ENCODE measurements around the gene TRAF2. TPM values are rescaled to one million over a fixed set of nuclear protein-coding genes. Genes with fewer than 3 reads are reported as not detected.

Gene TRAF2
- total RNA-seq, 2 experiments from 2014 or later, result 37.4 to 46.2 TPM

DNA sequence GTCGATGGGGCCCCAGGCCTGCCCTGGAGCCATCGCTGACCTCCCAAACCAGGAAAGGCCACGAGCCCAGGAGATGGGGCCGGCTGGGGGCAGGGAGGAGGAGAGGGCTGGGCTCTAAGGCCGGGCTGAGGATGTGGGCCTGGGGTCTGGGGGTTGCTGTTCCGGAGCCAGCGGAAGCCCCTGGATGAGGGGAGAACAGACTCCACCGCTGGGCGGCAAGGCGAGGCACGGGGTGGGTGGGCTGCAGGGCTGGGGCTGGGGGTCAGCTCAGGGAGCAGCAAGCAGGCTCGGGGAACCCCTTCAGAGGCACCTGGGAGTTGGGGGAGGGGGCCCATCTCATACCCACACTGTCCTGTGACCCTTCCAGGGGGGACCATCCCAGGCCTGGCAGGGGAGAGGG is 77.4 kb downstream of the TRAF2 start:
- DNase-seq (no peak), ATAC-seq (no peak)
- peaks cover 24% of the 10 kb centered on the region for H3K4me1 Mint-ChIP-seq
- POLR2A ChIA-PET, result no interaction called here
- intact Hi-C loops (cut with DNase I, micrococcal nuclease), result no loop called here
- no peak overlapping the region for H3K27ac Mint-ChIP-seq
- CTCF ChIA-PET, result interaction anchor here (0.5 kb wide), 1 partner anchor 125 kb away, joined by 3 read pairs; no protein-coding TSS in a partner anchor
- H3K27me3 Mint-ChIP-seq, result no peaks in the 10 kb centered on the region
- no peak overlapping the region for H3K4me3 Mint-ChIP-seq
- no peaks in the 10 kb centered on the region for H3K9me3 Mint-ChIP-seq (ENCODE audit: low read depth)
- no peaks in the 10 kb centered on the region for H3K36me3 Mint-ChIP-seq (ENCODE audit: low read depth)

GRCh38 chr9:136964171-136964689 is 77.9 kb downstream of the TRAF2 start:
- no peaks in the 10 kb centered on the region for H3K36me3 Mint-ChIP-seq (ENCODE audit: low read depth)
- no peak for DNase-seq
- no peak for ATAC-seq
- intact Hi-C loops (cut with DNase I, micrococcal nuclease), result no loop called here
- H3K27me3 Mint-ChIP-seq, result no peaks in the 10 kb centered on the region
- POLR2A ChIA-PET, result no interaction called here
- H3K27ac Mint-ChIP-seq, result no peak overlapping the region
- H3K9me3 Mint-ChIP-seq (ENCODE audit: low read depth), result no peaks in the 10 kb centered on the region
- no peak overlapping the region for H3K4me3 Mint-ChIP-seq
- CTCF ChIA-PET, result no interaction called here
- peaks cover 24% of the 10 kb centered on the region for H3K4me1 Mint-ChIP-seq

DNA sequence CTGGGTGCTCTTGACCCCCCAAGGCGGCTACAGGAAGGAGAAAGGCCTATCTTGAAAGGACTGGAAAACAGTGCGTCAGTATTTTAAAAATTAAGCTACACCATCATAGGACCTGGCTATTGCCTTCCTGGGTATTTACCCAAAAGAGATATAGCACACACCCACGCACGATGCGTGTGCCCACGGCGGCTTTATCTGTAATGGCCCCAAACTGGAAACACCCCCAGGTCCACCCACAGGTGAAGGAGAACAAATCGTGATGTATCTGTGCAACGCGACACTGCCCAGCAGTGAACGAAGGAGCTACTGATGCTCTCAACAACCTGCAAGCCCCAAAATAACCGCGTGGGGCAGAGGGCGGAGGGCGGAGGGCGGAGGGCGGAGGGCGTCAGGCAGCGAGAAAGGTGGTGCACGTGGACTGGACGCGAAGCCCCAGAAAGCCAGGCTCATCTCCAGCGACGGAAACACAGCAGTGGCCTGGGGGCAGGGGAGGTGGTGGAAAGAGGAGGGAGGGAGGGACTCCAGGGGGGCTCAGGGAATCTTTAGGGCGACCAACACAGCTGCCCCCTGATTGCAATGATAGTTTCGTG is 78.6 kb downstream of the TRAF2 start:
- H3K4me3 Mint-ChIP-seq, result no peak overlapping the region
- H3K27me3 Mint-ChIP-seq, result no peaks in the 10 kb centered on the region
- ChIA-PET CTCF (interaction anchor here (0.5 to 1.2 kb wide), 2 partner anchors 29 to 426 kb away, joined by 3 to 4 read pairs; no protein-coding TSS in a partner anchor), POLR2A (no interaction called here)
- peaks cover 24% of the 10 kb centered on the region for H3K4me1 Mint-ChIP-seq
- no peak overlapping the region for H3K27ac Mint-ChIP-seq
- no peaks in the 10 kb centered on the region for H3K9me3 Mint-ChIP-seq (ENCODE audit: low read depth)
- ATAC-seq, result no peak
- intact Hi-C loops (cut with DNase I, micrococcal nuclease), result no loop called here
- DNase-seq, result no peak
- H3K36me3 Mint-ChIP-seq (ENCODE audit: low read depth), result no peaks in the 10 kb centered on the region

- peak; percentile 42 for DNase-seq
- Mint-ChIP-seq H3K36me3 (ENCODE audit: low read depth) (no peaks in the 10 kb centered on the region), H3K4me3 (peak overlapping the region; percentile 20)
These were observed 79.6 kb downstream of the TRAF2 start for GRCh38 chr9:136965771-136966484.

GRCh38 chr9:136968333-136969127 is 82.2 kb downstream of the TRAF2 start:
- H3K27ac Mint-ChIP-seq, result no peak overlapping the region
- ChIA-PET POLR2A (no interaction called here), CTCF (no interaction called here)
- no peak for DNase-seq
- no peaks in the 10 kb centered on the region for H3K27me3 Mint-ChIP-seq
- no peaks in the 10 kb centered on the region for H3K36me3 Mint-ChIP-seq (ENCODE audit: low read depth)
- H3K4me1 Mint-ChIP-seq, result peaks cover 15% of the 10 kb centered on the region
- intact Hi-C loops (cut with DNase I, micrococcal nuclease), result no loop called here
- H3K9me3 Mint-ChIP-seq (ENCODE audit: low read depth), result no peaks in the 10 kb centered on the region
- no peak overlapping the region for H3K4me3 Mint-ChIP-seq
- no peak for ATAC-seq

More at GRCh38 chr9:136965771-136966484, 79.6 kb downstream of the TRAF2 start:
- Mint-ChIP-seq H3K27ac (peak overlapping the region; percentile 68), H3K27me3 (no peaks in the 10 kb centered on the region), H3K9me3 (ENCODE audit: low read depth) (no peaks in the 10 kb centered on the region), H3K4me1 (peaks cover 20% of the 10 kb centered on the region)
- intact Hi-C loops (cut with DNase I, micrococcal nuclease), result no loop called here
- ChIA-PET CTCF (interaction anchor here (0.6 to 1.2 kb wide), 4 partner anchors 18 to 124 kb away, joined by 3 to 4 read pairs (median 3); partner anchors contain the start of gene AJM1), POLR2A (no interaction called here)
- peak; percentile 66 for ATAC-seq

DNA sequence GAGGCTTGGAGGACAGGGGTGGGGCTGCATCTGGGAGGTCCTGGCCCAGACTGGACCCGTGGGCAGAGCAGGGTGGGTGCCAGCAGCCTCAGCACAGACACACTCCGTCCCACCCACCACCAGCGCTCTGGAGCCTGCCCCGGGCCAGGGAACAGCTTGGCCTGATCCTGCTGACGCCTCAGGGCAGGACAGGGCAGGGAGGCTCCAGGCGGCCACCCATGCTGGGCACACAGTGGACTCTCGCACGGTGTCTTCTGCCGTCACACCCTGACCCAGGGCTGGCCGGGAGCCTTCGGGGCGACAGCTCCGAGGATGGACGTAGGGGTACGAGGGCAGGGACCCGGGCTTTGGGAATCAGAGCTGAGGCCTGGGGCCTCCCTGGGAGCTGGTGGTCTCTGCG is 82.8 kb downstream of the TRAF2 start:
- intact Hi-C loops (cut with DNase I, micrococcal nuclease), result no loop called here
- no peak for ATAC-seq
- H3K9me3 Mint-ChIP-seq (ENCODE audit: low read depth), result no peaks in the 10 kb centered on the region

DNA sequence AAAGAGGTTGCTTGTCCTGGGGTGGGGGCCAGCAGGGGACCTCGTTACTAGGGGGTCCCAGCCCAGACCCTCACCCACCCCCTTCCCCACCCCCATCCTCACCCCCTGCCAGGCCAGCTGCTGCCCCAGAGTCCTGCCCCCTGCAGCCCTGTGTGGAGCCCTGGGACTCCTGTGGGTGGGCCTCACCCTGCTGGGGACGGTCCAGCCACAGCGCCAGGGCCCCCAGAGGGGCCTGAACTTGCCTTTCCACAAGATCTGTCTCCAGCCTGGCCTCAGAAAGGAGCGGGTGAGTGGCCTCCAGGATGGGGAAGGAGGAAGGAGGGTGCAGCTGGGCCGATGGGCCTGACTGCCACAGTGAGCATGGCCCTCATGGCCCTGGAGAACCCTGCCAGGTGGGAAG is 83.5 kb downstream of the TRAF2 start:
- H3K4me1 Mint-ChIP-seq, result peaks cover 12% of the 10 kb centered on the region
- no peak for ATAC-seq
- no peaks in the 10 kb centered on the region for H3K36me3 Mint-ChIP-seq (ENCODE audit: low read depth)
- intact Hi-C loops (cut with DNase I, micrococcal nuclease), result no loop called here
- no peak for DNase-seq
- no peaks in the 10 kb centered on the region for H3K27me3 Mint-ChIP-seq
- no peak overlapping the region for H3K4me3 Mint-ChIP-seq
- no peaks in the 10 kb centered on the region for H3K9me3 Mint-ChIP-seq (ENCODE audit: low read depth)
- H3K27ac Mint-ChIP-seq, result no peak overlapping the region
- CTCF ChIA-PET, result no interaction called here
- POLR2A ChIA-PET, result no interaction called here

More for the DNA sequence above, 82.8 kb downstream of the TRAF2 start:
- no peaks in the 10 kb centered on the region for H3K27me3 Mint-ChIP-seq
- no peaks in the 10 kb centered on the region for H3K36me3 Mint-ChIP-seq (ENCODE audit: low read depth)
- ChIA-PET CTCF (no interaction called here), POLR2A (no interaction called here)
- no peak overlapping the region for H3K4me3 Mint-ChIP-seq
- H3K4me1 Mint-ChIP-seq, result peaks cover 15% of the 10 kb centered on the region
- no peak overlapping the region for H3K27ac Mint-ChIP-seq
- DNase-seq, result no peak

DNA sequence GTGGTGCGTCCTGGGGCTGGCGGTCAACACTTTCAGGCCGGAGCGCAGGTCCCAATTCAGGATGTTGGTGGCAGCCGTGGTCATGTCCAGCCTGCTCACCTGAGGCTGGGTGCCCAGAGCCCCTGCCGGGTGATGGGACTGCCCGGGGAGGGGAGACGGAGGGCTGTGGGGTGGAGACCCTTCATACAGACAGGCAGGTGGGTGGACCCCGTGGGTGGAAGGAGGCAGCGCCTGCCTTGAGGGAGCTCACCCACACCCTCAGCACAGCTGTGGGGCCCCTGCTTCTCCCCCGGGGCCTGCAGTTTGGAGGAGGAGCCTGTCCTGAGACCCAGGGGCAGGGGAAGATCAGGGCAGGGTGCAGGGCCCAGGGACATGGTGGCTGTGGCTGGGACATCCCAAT is 84.0 kb downstream of the TRAF2 start:
- no peak for DNase-seq
- no peak overlapping the region for H3K27ac Mint-ChIP-seq
- CTCF ChIA-PET, result interaction anchor here (0.6 kb wide), 1 partner anchor 60 kb away, joined by 3 read pairs; no protein-coding TSS in a partner anchor
- no peak for ATAC-seq
- POLR2A ChIA-PET, result no interaction called here
- no peaks in the 10 kb centered on the region for H3K36me3 Mint-ChIP-seq (ENCODE audit: low read depth)
- H3K27me3 Mint-ChIP-seq, result no peaks in the 10 kb centered on the region
- no peak overlapping the region for H3K4me3 Mint-ChIP-seq
- intact Hi-C loops (cut with DNase I, micrococcal nuclease), result no loop called here
- no peaks in the 10 kb centered on the region for H3K9me3 Mint-ChIP-seq (ENCODE audit: low read depth)
- peaks cover 16% of the 10 kb centered on the region for H3K4me1 Mint-ChIP-seq

- no peaks in the 10 kb centered on the region for H3K27me3 Mint-ChIP-seq
- intact Hi-C loops (cut with DNase I, micrococcal nuclease), result no loop called here
- CTCF ChIA-PET, result interaction anchor here (0.6 kb wide), 2 partner anchors 193 to 247 kb away, joined by 4 read pairs; no protein-coding TSS in a partner anchor
- H3K27ac Mint-ChIP-seq, result no peak overlapping the region
- H3K9me3 Mint-ChIP-seq (ENCODE audit: low read depth), result no peaks in the 10 kb centered on the region
- ATAC-seq (no peak), DNase-seq (no peak)
- H3K4me1 Mint-ChIP-seq, result peaks cover 13% of the 10 kb centered on the region
- POLR2A ChIA-PET, result no interaction called here
- H3K36me3 Mint-ChIP-seq (ENCODE audit: low read depth), result no peaks in the 10 kb centered on the region
- no peak overlapping the region for H3K4me3 Mint-ChIP-seq
These were observed 85.4 kb downstream of the TRAF2 start for GRCh38 chr9:136971746-136972145.

GRCh38 chr9:136972335-136972734 is 86.0 kb downstream of the TRAF2 start:
- Mint-ChIP-seq H3K4me1 (peaks cover 13% of the 10 kb centered on the region), H3K9me3 (ENCODE audit: low read depth) (no peaks in the 10 kb centered on the region), H3K27ac (no peak overlapping the region), H3K27me3 (no peaks in the 10 kb centered on the region), H3K4me3 (no peak overlapping the region), H3K36me3 (ENCODE audit: low read depth) (no peaks in the 10 kb centered on the region)
- POLR2A ChIA-PET, result no interaction called here
- DNase-seq (no peak), ATAC-seq (no peak)
- CTCF ChIA-PET, result interaction anchor here (0.6 kb wide), 1 partner anchor 194 kb away, joined by 4 read pairs; no protein-coding TSS in a partner anchor
- intact Hi-C loops (cut with DNase I, micrococcal nuclease), result no loop called here

- POLR2A ChIA-PET, result no interaction called here
- Mint-ChIP-seq H3K9me3 (ENCODE audit: low read depth) (no peaks in the 10 kb centered on the region), H3K4me1 (peaks cover 13% of the 10 kb centered on the region), H3K36me3 (ENCODE audit: low read depth) (no peaks in the 10 kb centered on the region), H3K27ac (no peak overlapping the region), H3K4me3 (no peak overlapping the region), H3K27me3 (no peaks in the 10 kb centered on the region)
- DNase-seq (no peak), ATAC-seq (no peak)
- intact Hi-C loops (cut with DNase I, micrococcal nuclease), result no loop called here
- CTCF ChIA-PET, result no interaction called here
These were observed 86.4 kb downstream of the TRAF2 start for GRCh38 chr9:136972743-136973142.

All from activated CD4-positive, alpha-beta T cell treated with anti-CD3 and anti-CD28 coated beads for 36 hours (primary cell).